Measurements from ENCODE around the gene LMOD1. TPM values are rescaled to one million over a fixed set of nuclear protein-coding genes. Genes with fewer than 3 reads are reported as not detected.
"Not testable (repeated sequence)": the region's sequence is repeated elsewhere in the genome, so short reads cannot be mapped to it uniquely, and the experiment has no call there.

The LMOD1 gene
- total RNA-seq, 1 donor from 2014 or later = under 0.01 TPM

- no peak for DNase-seq (ENCODE audit: low read depth, low spot score)
Observed at GRCh38 chr1:201947697-201948008, 1.3 kb upstream of the LMOD1 start.

- no peak for DNase-seq (ENCODE audit: low read depth, low spot score)
Observed at GRCh38 chr1:201945863-201946223, 505 bp downstream of the LMOD1 start.

GRCh38 chr1:201945157-201945556, 1.2 kb downstream of the LMOD1 start:
- DNase-seq (ENCODE audit: low read depth, low spot score) = no peak

GRCh38 chr1:201944639-201945038, 1.7 kb downstream of the LMOD1 start:
- DNase-seq (ENCODE audit: low read depth, low spot score) = no peak

- DNase-seq (ENCODE audit: low read depth, low spot score) = no peak
Observed at GRCh38 chr1:201944002-201944401, 2.3 kb downstream of the LMOD1 start.

- no peak for DNase-seq (ENCODE audit: low read depth, low spot score)
Observed at GRCh38 chr1:201942129-201942495, 4.2 kb downstream of the LMOD1 start.

GRCh38 chr1:201941420-201942128, 4.8 kb downstream of the LMOD1 start:
- no peak for DNase-seq (ENCODE audit: low read depth, low spot score)

GRCh38 chr1:201940316-201940715, 6.0 kb downstream of the LMOD1 start:
- DNase-seq (ENCODE audit: low read depth, low spot score) = not testable (repeated sequence)

- DNase-seq (ENCODE audit: low read depth, low spot score) = no peak
Observed at GRCh38 chr1:201939574-201939973, 6.8 kb downstream of the LMOD1 start.

GRCh38 chr1:201939148-201939547, 7.2 kb downstream of the LMOD1 start:
- no peak for DNase-seq (ENCODE audit: low read depth, low spot score)

- no peak for DNase-seq (ENCODE audit: low read depth, low spot score)
Observed at GRCh38 chr1:201938440-201939035, 7.8 kb downstream of the LMOD1 start.

GRCh38 chr1:201937624-201938213, 8.6 kb downstream of the LMOD1 start:
- peak; percentile 56 for DNase-seq (ENCODE audit: low read depth, low spot score)

GRCh38 chr1:201933840-201934430, 12.4 kb downstream of the LMOD1 start:
- no peak for DNase-seq (ENCODE audit: low read depth, low spot score)

- no peak for DNase-seq (ENCODE audit: low read depth, low spot score)
Observed at GRCh38 chr1:201930803-201931202, 15.5 kb downstream of the LMOD1 start.

GRCh38 chr1:201930137-201930536, 16.2 kb downstream of the LMOD1 start:
- DNase-seq (ENCODE audit: low read depth, low spot score) = no peak

- no peak for DNase-seq (ENCODE audit: low read depth, low spot score)
Observed at GRCh38 chr1:201928266-201928665, 18.1 kb downstream of the LMOD1 start.

GRCh38 chr1:201925981-201926645, 20.2 kb downstream of the LMOD1 start:
- DNase-seq (ENCODE audit: low read depth, low spot score) = no peak

GRCh38 chr1:201925301-201925567, 21.1 kb downstream of the LMOD1 start:
- DNase-seq (ENCODE audit: low read depth, low spot score) = no peak

GRCh38 chr1:201921952-201922558, 24.3 kb downstream of the LMOD1 start:
- DNase-seq (ENCODE audit: low read depth, low spot score) = no peak

GRCh38 chr1:201918343-201918742, 28.0 kb downstream of the LMOD1 start:
- DNase-seq (ENCODE audit: low read depth, low spot score) = no peak

- peak; percentile 57 for DNase-seq (ENCODE audit: low read depth, low spot score)
Observed at GRCh38 chr1:201917362-201918033, 28.9 kb downstream of the LMOD1 start.

Measured in pulmonary artery endothelial cell (primary cell).